Measurements from ENCODE around the gene R3HDM4.
"Not testable (repeated sequence)": the region's sequence is repeated elsewhere in the genome, so short reads cannot be mapped to it uniquely, and the experiment has no call there.

DNA sequence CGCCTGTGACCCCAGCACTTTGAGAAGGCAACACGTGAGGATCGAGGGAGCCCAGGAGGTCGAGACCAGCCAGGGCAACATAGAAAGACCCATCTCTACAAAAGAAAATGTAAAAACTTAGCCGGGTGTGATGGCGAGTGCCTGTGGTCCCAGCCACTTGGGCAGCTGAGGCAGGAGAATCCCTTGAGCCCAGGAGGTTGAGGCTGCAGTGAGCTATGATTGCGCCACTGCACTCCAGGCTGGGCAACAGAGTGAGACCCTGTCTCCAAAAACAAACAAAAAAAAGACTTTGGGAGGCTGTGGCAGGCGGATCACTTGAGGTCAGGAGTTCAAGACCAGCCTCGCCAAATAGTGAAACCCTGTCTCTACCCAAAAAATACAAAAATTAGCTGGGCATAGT is 44.6 kb upstream of the R3HDM4 start:
- not testable (repeated sequence) for TF ChIP-seq EP300 (IDR thresholded peaks at IDR 0.05; ENCODE audit: borderline replicate concordance in 1 of 2, control insufficient read depth in 1 of 2, low read depth in 2 of 2, low read length in 2 of 2); CTCF (IDR thresholded peaks at IDR 0.05 in 2 of 3, conservative IDR thresholded peaks at IDR 0.05 in 1 of 3; ENCODE audit: control insufficient read depth in 2 of 3, extremely low read depth in 1 of 3, insufficient read depth in 1 of 3, low read depth in 3 of 3, low read length in 3 of 3); RAD21 (IDR thresholded peaks at IDR 0.05; ENCODE audit: insufficient read depth, low read depth, low read length); CBFB (IDR thresholded peaks at IDR 0.05; ENCODE audit: low read depth); POLR2A (IDR thresholded peaks at IDR 0.05; ENCODE audit: low read depth, low read length); ESRRA (IDR thresholded peaks at IDR 0.05; ENCODE audit: low read length); SPI1 (IDR thresholded peaks at IDR 0.05; ENCODE audit: borderline replicate concordance, insufficient read depth, low read depth, low read length); FOXM1 (IDR thresholded peaks at IDR 0.05; ENCODE audit: low read depth, low read length); POLR2AphosphoS5 (IDR thresholded peaks at IDR 0.05; ENCODE audit: low read length)
- TF ChIP-seq, protein P1, sequence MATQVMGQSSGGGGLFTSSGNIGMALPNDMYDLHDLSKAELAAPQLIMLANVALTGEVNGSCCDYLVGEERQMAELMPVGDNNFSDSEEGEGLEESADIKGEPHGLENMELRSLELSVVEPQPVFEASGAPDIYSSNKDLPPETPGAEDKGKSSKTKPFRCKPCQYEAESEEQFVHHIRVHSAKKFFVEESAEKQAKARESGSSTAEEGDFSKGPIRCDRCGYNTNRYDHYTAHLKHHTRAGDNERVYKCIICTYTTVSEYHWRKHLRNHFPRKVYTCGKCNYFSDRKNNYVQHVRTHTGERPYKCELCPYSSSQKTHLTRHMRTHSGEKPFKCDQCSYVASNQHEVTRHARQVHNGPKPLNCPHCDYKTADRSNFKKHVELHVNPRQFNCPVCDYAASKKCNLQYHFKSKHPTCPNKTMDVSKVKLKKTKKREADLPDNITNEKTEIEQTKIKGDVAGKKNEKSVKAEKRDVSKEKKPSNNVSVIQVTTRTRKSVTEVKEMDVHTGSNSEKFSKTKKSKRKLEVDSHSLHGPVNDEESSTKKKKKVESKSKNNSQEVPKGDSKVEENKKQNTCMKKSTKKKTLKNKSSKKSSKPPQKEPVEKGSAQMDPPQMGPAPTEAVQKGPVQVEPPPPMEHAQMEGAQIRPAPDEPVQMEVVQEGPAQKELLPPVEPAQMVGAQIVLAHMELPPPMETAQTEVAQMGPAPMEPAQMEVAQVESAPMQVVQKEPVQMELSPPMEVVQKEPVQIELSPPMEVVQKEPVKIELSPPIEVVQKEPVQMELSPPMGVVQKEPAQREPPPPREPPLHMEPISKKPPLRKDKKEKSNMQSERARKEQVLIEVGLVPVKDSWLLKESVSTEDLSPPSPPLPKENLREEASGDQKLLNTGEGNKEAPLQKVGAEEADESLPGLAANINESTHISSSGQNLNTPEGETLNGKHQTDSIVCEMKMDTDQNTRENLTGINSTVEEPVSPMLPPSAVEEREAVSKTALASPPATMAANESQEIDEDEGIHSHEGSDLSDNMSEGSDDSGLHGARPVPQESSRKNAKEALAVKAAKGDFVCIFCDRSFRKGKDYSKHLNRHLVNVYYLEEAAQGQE (IDR thresholded peaks at IDR 0.05; ENCODE audit: low read depth, low read length), result not testable (repeated sequence)
- TF ChIP-seq, protein P2, sequence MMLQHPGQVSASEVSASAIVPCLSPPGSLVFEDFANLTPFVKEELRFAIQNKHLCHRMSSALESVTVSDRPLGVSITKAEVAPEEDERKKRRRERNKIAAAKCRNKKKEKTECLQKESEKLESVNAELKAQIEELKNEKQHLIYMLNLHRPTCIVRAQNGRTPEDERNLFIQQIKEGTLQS (IDR thresholded peaks at IDR 0.05; ENCODE audit: borderline replicate concordance, extremely low read depth, low read depth, low read length), result not testable (repeated sequence)

Data from GM12878 (cell line).